RPMI8226 (cell line): ENCODE measurements around the gene XPNPEP2.

Experiments used
- DNase-seq: peaks from one replicate; pipeline ENCODE4 v3.0.0-alpha.2; 2015

XPNPEP2 gene

DNA sequence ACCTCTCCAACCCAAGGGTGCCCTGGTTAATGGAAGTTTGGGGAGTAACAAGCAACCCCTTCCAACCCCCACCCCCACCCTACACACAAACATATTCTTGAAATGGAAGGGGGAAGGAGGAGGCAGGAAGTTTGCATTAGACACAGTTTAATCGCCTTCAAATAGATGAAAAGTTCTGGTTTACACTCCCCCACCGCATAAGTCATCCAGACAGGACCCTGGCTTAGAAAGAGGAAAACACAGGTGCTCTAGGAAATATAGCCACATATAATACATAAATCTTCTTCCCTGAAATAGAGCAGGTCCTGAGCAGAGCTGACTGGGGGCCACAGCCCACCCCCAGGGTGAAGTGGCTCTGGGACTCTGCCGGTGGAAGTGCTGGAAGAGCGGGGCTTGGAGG lies 66.0 kb downstream of the XPNPEP2 start:
- no peak for DNase-seq

DNA sequence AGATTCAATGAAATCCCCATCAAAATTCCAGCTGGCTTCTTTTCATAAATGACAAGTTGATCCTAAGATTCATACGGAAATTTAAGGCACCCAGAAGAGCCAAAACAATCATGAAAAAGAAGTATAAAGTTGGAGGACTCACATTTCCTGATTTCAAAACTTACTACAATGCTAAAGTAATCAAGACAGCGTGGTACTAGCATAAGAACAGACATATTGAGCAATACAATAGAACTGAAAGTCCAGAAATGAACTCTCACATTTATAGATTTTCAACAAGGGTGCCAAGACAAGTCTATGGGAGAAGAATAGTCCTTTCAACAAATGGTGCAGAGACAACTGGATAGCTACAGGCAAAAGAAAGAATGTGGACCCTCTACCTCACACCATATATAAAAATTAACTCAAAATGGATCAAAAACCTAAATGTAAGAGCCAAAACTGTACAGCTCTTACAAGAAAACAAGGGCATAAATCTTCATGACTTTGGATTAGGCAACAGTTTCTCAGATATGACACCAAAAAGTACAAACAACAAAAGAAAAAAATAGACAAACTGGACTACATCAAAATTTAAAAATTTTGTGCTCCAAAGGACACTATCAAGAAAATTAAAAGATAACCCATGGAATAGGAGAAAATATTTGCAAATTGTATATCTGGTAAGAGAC lies 69.5 kb downstream of the XPNPEP2 start:
- no peak for DNase-seq

DNA sequence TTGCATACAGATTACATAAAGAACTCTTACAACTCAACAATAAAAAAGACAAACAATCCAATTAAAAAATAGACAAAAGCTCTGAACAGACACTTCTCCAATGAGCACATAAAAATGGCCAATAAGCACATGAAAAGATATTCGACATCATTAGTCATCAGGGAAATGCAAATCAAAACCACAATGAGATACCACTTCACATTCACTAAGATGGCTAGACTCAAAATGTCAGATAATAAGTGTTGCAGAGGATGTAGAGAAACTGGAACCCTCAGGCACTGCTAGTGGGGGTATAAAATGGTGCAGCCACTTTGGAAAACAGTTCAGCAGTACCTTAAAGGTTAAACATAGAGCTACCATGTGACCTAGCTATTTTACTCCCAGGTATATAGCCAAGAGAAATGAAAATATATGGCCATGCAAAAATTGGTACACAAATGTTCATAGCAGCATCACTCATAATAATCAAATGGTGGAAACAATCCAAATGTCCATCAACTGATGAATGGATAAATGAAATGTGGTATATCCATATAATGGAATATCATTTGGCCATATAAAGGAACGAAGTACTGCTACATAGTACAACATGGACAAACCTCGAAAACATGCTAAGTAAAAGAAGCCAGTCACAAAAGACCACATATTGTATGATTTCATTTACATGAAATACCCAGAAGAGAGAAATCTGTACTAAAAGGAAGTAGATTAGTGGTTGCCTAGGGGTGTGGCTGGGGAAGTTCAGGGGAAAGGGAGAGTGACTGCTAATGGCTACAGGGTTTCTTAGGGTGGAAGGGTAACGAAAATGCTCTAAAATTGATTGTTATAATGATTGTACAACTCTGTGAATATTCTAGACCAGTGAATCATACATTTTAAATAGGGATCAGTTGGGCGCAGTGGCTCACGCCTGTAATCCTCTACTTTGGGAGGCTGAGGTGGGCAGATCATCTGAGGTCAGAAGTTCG lies 70.3 kb downstream of the XPNPEP2 start:
- no peak for DNase-seq

DNA sequence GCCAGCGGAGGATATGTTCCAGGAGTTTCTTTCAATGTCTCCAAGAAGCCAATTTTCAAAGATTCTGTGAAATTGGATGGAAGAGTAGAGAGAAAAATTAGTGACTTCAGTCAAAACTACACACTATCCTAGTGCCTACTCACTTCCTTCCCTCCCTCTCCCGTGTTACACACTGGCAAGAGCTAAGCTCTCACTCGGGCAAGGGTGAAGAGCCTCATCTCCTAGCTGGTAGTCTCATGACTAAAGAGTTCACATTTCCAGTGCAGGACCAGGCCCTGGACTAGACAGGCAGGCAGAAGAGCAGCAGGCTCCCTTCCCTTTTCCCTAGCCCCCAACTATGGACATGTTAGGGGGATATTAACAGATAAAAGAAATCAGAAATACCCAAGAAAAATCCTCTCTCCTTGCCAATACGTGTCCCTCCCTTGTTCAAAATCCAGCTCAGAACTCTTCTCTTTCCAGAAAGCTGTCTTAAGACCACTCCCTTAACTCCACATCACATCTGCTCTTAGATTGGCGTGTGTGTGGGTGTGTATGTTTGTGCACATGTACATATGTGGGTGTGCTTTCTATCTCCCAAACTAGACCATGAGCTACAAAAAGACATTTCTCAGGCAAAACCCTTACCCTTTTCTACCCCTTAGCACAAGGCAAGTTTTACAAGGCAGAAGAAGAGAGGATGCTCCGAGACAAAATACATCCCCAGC lies 75.0 kb downstream of the XPNPEP2 start:
- DNase-seq = no peak

DNA sequence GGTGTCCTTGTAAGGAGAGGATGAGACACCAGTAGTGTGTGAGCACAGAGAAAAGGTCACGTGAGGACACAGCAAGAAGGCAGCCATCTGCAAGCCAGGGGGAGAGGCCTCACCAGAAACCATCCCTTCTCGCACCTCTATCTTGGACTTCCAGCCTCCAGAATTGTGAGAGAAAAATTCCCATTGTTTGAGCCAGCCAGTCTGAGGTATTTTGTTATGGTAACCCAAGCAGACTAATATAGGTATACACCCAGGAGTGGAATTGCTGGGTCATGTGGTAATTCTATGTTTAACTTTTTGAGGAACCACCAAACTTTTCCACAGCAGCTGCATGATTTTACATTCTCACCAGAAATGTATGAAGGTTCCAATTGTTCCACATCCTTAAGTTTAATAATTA lies 79.3 kb downstream of the XPNPEP2 start:
- no peak for DNase-seq
